NCI-H446 (cell line): ENCODE data around the gene ASPDH.

Experiments used
- DNase-seq, 2 experiments: peaks; one replicate each; lab custom pipeline; 2025; lab: John Stamatoyannopoulos, UW

ASPDH gene

GRCh38 chr19:50496189-50497021, 17.3 kb downstream of the ASPDH start:
- no peak for DNase-seq

GRCh38 chr19:50495020-50495531, 18.6 kb downstream of the ASPDH start:
- no peak for DNase-seq

- no peak for DNase-seq
Measured at GRCh38 chr19:50494186-50495019, 19.3 kb downstream of the ASPDH start.

- DNase-seq = no peak
Measured at GRCh38 chr19:50493171-50493570, 20.5 kb downstream of the ASPDH start.

- no peak for DNase-seq
Measured at GRCh38 chr19:50492303-50493052, 21.2 kb downstream of the ASPDH start.

- no peak for DNase-seq
Measured at GRCh38 chr19:50490991-50491472, 22.7 kb downstream of the ASPDH start.

- no peak for DNase-seq
Measured at GRCh38 chr19:50490411-50490811, 23.3 kb downstream of the ASPDH start.

GRCh38 chr19:50489461-50490011, 24.2 kb downstream of the ASPDH start:
- DNase-seq = no peak

- no peak for DNase-seq
Measured at GRCh38 chr19:50488389-50489194, 25.1 kb downstream of the ASPDH start.

GRCh38 chr19:50486823-50487515, 26.7 kb downstream of the ASPDH start:
- DNase-seq = no peak

- DNase-seq = no peak
Measured at GRCh38 chr19:50485284-50485955, 28.3 kb downstream of the ASPDH start.

- no peak for DNase-seq
Measured at GRCh38 chr19:50482916-50483315, 30.8 kb downstream of the ASPDH start.

GRCh38 chr19:50482271-50482855, 31.4 kb downstream of the ASPDH start:
- no peak for DNase-seq

GRCh38 chr19:50481351-50482149, 32.2 kb downstream of the ASPDH start:
- DNase-seq = no peak

- DNase-seq = no peak
Measured at GRCh38 chr19:50480281-50481111, 33.2 kb downstream of the ASPDH start.

GRCh38 chr19:50479761-50480251, 33.9 kb downstream of the ASPDH start:
- no peak for DNase-seq
